ENCODE results near the gene SLC40A1. TPM values are rescaled to one million over a fixed set of nuclear protein-coding genes. Genes with fewer than 3 reads are reported as not detected.
A peak's percentile ranks its signal among the peaks of the same experiment; 100 is the strongest.

SLC40A1 gene
- total RNA-seq, 4 donors from 2014 or later: 115 to 285 (median 133) TPM

- no peaks in the 10 kb centered on the region for H3K9me3 ChIP-seq
- H3K27ac ChIP-seq: no peak overlapping the region
- H3K27me3 ChIP-seq: no peaks in the 10 kb centered on the region
- no peak overlapping the region for H3K4me3 ChIP-seq (replicated peaks in 1 of 3)
- peaks cover 0 to 7% of the 10 kb centered on the region in 2 donors for H3K4me1 ChIP-seq
- DNase-seq: no peak
- H3K36me3 ChIP-seq: peaks cover 10 to 12% of the 10 kb centered on the region in 2 donors
- TF ChIP-seq POLR2A (IDR thresholded peaks at IDR 0.05) (no peak), CTCF (IDR thresholded peaks at IDR 0.05) (no peak)
- 31 to 54% methylated on average over 1 of the region's 1 CpG for WGBS, 2 donors
- intact Hi-C loops (cut with DNase I): no loop called here
Observed at GRCh38 chr2:189557373-189557772, 23.2 kb downstream of the SLC40A1 start.

GRCh38 chr2:189556526-189556925 is 24.1 kb downstream of the SLC40A1 start:
- Histone ChIP-seq H3K27me3 (no peaks in the 10 kb centered on the region), H3K9me3 (no peaks in the 10 kb centered on the region), H3K4me3 (replicated peaks in 1 of 3) (no peak overlapping the region), H3K27ac (peak overlapping the region in 1 of 3 donors; percentile 10), H3K36me3 (peaks cover 4 to 8% of the 10 kb centered on the region in 2 donors), H3K4me1 (peaks cover 0 to 7% of the 10 kb centered on the region in 2 donors)
- WGBS, 2 donors: 76 to 84% methylated on average over 7 of the region's 7 CpGs
- intact Hi-C loops (cut with DNase I): no loop called here
- DNase-seq: no peak
- TF ChIP-seq POLR2A (IDR thresholded peaks at IDR 0.05) (no peak), CTCF (IDR thresholded peaks at IDR 0.05) (no peak)

- intact Hi-C loops (cut with DNase I): no loop called here
- Histone ChIP-seq H3K36me3 (no peaks in the 10 kb centered on the region), H3K27ac (no peak overlapping the region), H3K4me3 (replicated peaks in 1 of 3) (no peak overlapping the region), H3K27me3 (no peaks in the 10 kb centered on the region), H3K9me3 (no peaks in the 10 kb centered on the region), H3K4me1 (peaks cover 0 to 7% of the 10 kb centered on the region in 2 donors)
- WGBS, 2 donors: 90% methylated on average over 2 of the region's 2 CpGs
- DNase-seq: no peak
- no peak for TF ChIP-seq CTCF (IDR thresholded peaks at IDR 0.05)
- no peak for TF ChIP-seq POLR2A (IDR thresholded peaks at IDR 0.05)
Observed at GRCh38 chr2:189555232-189555631, 25.4 kb downstream of the SLC40A1 start.

- no peak overlapping the region for H3K27ac ChIP-seq
- no peak overlapping the region for H3K4me3 ChIP-seq (replicated peaks in 1 of 3)
- H3K27me3 ChIP-seq: no peaks in the 10 kb centered on the region
- no peaks in the 10 kb centered on the region for H3K36me3 ChIP-seq
- no peaks in the 10 kb centered on the region for H3K9me3 ChIP-seq
- DNase-seq: no peak
- no peaks in the 10 kb centered on the region for H3K4me1 ChIP-seq
- WGBS, 2 donors: 81 to 87% methylated on average over 1 of the region's 1 CpG
- TF ChIP-seq POLR2A (IDR thresholded peaks at IDR 0.05): no peak
- TF ChIP-seq CTCF (IDR thresholded peaks at IDR 0.05): no peak
- intact Hi-C loops (cut with DNase I): no loop called here
Observed at GRCh38 chr2:189553504-189554088, 27.0 kb downstream of the SLC40A1 start.

- 34% methylated on average over 2 of the region's 2 CpGs for WGBS, 2 donors
- no peak for DNase-seq
- Histone ChIP-seq H3K4me1 (no peaks in the 10 kb centered on the region), H3K36me3 (no peaks in the 10 kb centered on the region), H3K4me3 (replicated peaks in 1 of 3) (no peak overlapping the region), H3K27ac (peak overlapping the region in 2 of 3 donors; percentile 27 to 60), H3K9me3 (no peaks in the 10 kb centered on the region), H3K27me3 (no peaks in the 10 kb centered on the region)
- TF ChIP-seq CTCF (IDR thresholded peaks at IDR 0.05): no peak
- no peak for TF ChIP-seq POLR2A (IDR thresholded peaks at IDR 0.05)
- intact Hi-C loops (cut with DNase I): no loop called here
Observed at GRCh38 chr2:189552991-189553404, 27.6 kb downstream of the SLC40A1 start.

All from thyroid gland (tissue), 4 donors.